ENCODE measurements around the gene TBC1D16. TPM values are rescaled to one million over a fixed set of nuclear protein-coding genes. Genes with fewer than 3 reads are reported as not detected.

TBC1D16 gene
- total and polyA plus RNA-seq, 2 donors (not counting 1 experiment from before 2014, with no cell fraction given) = 0.82 to 2.7 TPM

GRCh38 chr17:79985943-79986391, 49.7 kb downstream of the TBC1D16 start:
- ChIA-PET CTCF (interaction anchor here (1.2 kb wide), 1 partner anchor 11 kb away, joined by 3 read pairs; no protein-coding TSS in a partner anchor), POLR2A (no interaction called here)
- Histone ChIP-seq H3K4me1 (ENCODE audit: control insufficient read depth in 2 of 2, insufficient read depth in 2 of 2, low read length in 2 of 2) (no peaks in the 10 kb centered on the region), H3K4me2 (replicated peaks; ENCODE audit: low read depth, low read length, poor library complexity, severe bottlenecking) (no peak overlapping the region), H2AFZ (ENCODE audit: insufficient read depth, low read depth, low read length, poor library complexity, severe bottlenecking) (no peak overlapping the region), H3K36me3 (replicated peaks in 1 of 2; ENCODE audit: control extremely low read depth in 1 of 2, control insufficient read depth in 1 of 2, extremely low read depth in 1 of 2, insufficient read depth in 2 of 2, low read length in 1 of 2) (no peaks in the 10 kb centered on the region), H3K27ac (ENCODE audit: low read length in 2 of 2) (no peak overlapping the region), H3K79me2 (ENCODE audit: control insufficient read depth, insufficient read depth, low read length) (no peaks in the 10 kb centered on the region), H3K9me3 (ENCODE audit: control extremely low read depth in 1 of 3, control insufficient read depth in 2 of 3, insufficient read depth in 1 of 3, low read length in 2 of 3) (no peaks in the 10 kb centered on the region), H4K20me1 (ENCODE audit: control insufficient read depth, insufficient read depth, low read length, poor library complexity, severe bottlenecking) (no peaks in the 10 kb centered on the region), H3K27me3 (replicated peaks in 1 of 4; ENCODE audit: control extremely low read depth in 1 of 4, control insufficient read depth in 3 of 4, insufficient read depth in 4 of 4, low read length in 3 of 4) (no peaks in the 10 kb centered on the region), H3K4me3 (ENCODE audit: control extremely low read depth in 1 of 5, extremely low read depth in 1 of 5, insufficient read depth in 1 of 5, low read depth in 2 of 5, low read length in 4 of 5) (no peak overlapping the region), H3K9ac (ENCODE audit: low read length) (no peak overlapping the region)
- no peak overlapping the region for H3K27ac Mint-ChIP-seq
- intact Hi-C loops (cut with micrococcal nuclease) = no loop called here
- TF ChIP-seq, protein P1, sequence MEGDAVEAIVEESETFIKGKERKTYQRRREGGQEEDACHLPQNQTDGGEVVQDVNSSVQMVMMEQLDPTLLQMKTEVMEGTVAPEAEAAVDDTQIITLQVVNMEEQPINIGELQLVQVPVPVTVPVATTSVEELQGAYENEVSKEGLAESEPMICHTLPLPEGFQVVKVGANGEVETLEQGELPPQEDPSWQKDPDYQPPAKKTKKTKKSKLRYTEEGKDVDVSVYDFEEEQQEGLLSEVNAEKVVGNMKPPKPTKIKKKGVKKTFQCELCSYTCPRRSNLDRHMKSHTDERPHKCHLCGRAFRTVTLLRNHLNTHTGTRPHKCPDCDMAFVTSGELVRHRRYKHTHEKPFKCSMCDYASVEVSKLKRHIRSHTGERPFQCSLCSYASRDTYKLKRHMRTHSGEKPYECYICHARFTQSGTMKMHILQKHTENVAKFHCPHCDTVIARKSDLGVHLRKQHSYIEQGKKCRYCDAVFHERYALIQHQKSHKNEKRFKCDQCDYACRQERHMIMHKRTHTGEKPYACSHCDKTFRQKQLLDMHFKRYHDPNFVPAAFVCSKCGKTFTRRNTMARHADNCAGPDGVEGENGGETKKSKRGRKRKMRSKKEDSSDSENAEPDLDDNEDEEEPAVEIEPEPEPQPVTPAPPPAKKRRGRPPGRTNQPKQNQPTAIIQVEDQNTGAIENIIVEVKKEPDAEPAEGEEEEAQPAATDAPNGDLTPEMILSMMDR (IDR thresholded peaks at IDR 0.05) = no peak
- no peak for TF ChIP-seq EZH2 (IDR thresholded peaks at IDR 0.05; ENCODE audit: borderline replicate concordance, insufficient read depth, low read depth, low read length, poor library complexity, severe bottlenecking)
- H3K4me1 Mint-ChIP-seq = no peaks in the 10 kb centered on the region
- ATAC-seq (ENCODE audit: low read depth) (no peak), DNase-seq (no peak)
- no peaks in the 10 kb centered on the region for H3K9me3 Mint-ChIP-seq (ENCODE audit: insufficient read depth)
- no peaks in the 10 kb centered on the region for H3K27me3 Mint-ChIP-seq
- WGBS (ENCODE audit: insufficient coverage) = 94% methylated on average over 15 of the region's 15 CpGs
- no peak overlapping the region for H3K4me3 Mint-ChIP-seq

DNA sequence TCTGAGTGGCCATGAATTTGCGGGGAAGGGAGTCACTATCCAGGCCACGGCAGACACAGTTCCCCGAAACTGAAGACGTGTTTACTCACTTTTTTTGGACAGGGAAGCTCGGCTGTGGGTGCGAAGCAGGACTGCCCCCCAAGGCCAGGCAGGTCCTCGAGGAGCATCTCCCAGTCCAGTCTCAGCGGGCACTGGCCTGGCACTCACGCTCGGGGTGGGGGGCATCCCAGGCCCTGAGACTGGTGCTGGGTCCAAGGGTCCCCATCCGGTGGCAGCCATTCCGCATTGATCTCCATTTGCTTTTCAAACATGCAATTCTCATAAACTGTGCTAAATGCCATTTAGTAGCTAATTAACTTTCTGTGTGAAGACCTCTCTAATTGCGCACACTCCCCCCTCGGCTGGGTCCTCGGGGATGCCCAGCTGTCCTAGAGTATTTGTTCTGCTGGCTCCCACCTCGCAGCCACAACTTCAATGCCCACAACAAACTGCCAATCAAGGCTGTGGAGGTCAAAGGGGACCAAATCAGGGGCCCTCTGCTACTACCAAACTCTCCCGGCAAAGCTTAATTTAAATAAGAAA, 50.2 kb downstream of the TBC1D16 start:
- DNase-seq = no peak
- no peaks in the 10 kb centered on the region for H3K27me3 Mint-ChIP-seq
- no peak for ATAC-seq (ENCODE audit: low read depth)
- H3K9me3 Mint-ChIP-seq (ENCODE audit: insufficient read depth) = no peaks in the 10 kb centered on the region
- CTCF ChIA-PET = interaction anchor here (1.2 kb wide), 1 partner anchor 10 kb away, joined by 3 read pairs; no protein-coding TSS in a partner anchor
- no peaks in the 10 kb centered on the region for H3K27me3 ChIP-seq (replicated peaks in 1 of 4; ENCODE audit: control extremely low read depth in 1 of 4, control insufficient read depth in 3 of 4, insufficient read depth in 4 of 4, low read length in 3 of 4)
- no peak overlapping the region for H3K4me3 Mint-ChIP-seq
- intact Hi-C loops (cut with micrococcal nuclease) = no loop called here
- H3K79me2 ChIP-seq (ENCODE audit: control insufficient read depth, insufficient read depth, low read length) = no peaks in the 10 kb centered on the region
- no peak overlapping the region for H3K27ac ChIP-seq (ENCODE audit: low read length in 2 of 2)
- no peak overlapping the region for H3K9ac ChIP-seq (ENCODE audit: low read length)
- no peak overlapping the region for H3K27ac Mint-ChIP-seq
- no peaks in the 10 kb centered on the region for H3K9me3 ChIP-seq (ENCODE audit: control extremely low read depth in 1 of 3, control insufficient read depth in 2 of 3, insufficient read depth in 1 of 3, low read length in 2 of 3)
- no peak overlapping the region for H3K4me2 ChIP-seq (replicated peaks; ENCODE audit: low read depth, low read length, poor library complexity, severe bottlenecking)
- POLR2A ChIA-PET = no interaction called here
- 96% methylated on average over 15 of the region's 17 CpGs for WGBS (ENCODE audit: insufficient coverage)
- no peak overlapping the region for H2AFZ ChIP-seq (ENCODE audit: insufficient read depth, low read depth, low read length, poor library complexity, severe bottlenecking)
- no peak overlapping the region for H3K4me3 ChIP-seq (ENCODE audit: control extremely low read depth in 1 of 5, extremely low read depth in 1 of 5, insufficient read depth in 1 of 5, low read depth in 2 of 5, low read length in 4 of 5)
- no peaks in the 10 kb centered on the region for H4K20me1 ChIP-seq (ENCODE audit: control insufficient read depth, insufficient read depth, low read length, poor library complexity, severe bottlenecking)
- no peaks in the 10 kb centered on the region for H3K4me1 Mint-ChIP-seq
- no peaks in the 10 kb centered on the region for H3K36me3 ChIP-seq (replicated peaks in 1 of 2; ENCODE audit: control extremely low read depth in 1 of 2, control insufficient read depth in 1 of 2, extremely low read depth in 1 of 2, insufficient read depth in 2 of 2, low read length in 1 of 2)
- H3K4me1 ChIP-seq (ENCODE audit: control insufficient read depth in 2 of 2, insufficient read depth in 2 of 2, low read length in 2 of 2) = no peaks in the 10 kb centered on the region
- TF ChIP-seq, protein P1 (IDR thresholded peaks at IDR 0.05) = no peak
- no peak for TF ChIP-seq EZH2 (IDR thresholded peaks at IDR 0.05; ENCODE audit: borderline replicate concordance, insufficient read depth, low read depth, low read length, poor library complexity, severe bottlenecking)

Data from B cell (primary cell).